Activated T-cell treated with anti-CD3 and anti-CD28 coated beads, Interleukin-2, amount 50 U/mL, for 72 hours (primary cell): ENCODE results near the gene FAM171A1. TPM values are rescaled to one million over a fixed set of nuclear protein-coding genes. Genes with fewer than 3 reads are reported as not detected.

Source experiments
- ATAC-seq, 2 donors: fragments of 150-1000 bp; cut with Tn5 transposase; replicated peaks in 1 of 2; 2 replicates each; pipeline ENCODE4 v1.10.0; 2021; ENCODE audit warnings: moderate library complexity in 2 of 2, mild to moderate bottlenecking in 1 of 2
- DNase-seq, 2 donors: peaks; one replicate each; pipeline ENCODE4 v3.0.0; 2021 to 2022; ENCODE audit warnings: mixed read lengths in 1 of 2
- H3K27ac Mint-ChIP-seq: one replicate; pipeline ENCODE4 v1.8.0; 2022; ENCODE audit warnings: mild to moderate bottlenecking, moderate library complexity, mixed read lengths
- H3K27me3 Mint-ChIP-seq: one replicate; pipeline ENCODE4 v1.8.0; 2022; ENCODE audit warnings: low read depth, mixed read lengths
- H3K36me3 Mint-ChIP-seq, 2 donors: one replicate each; pipeline ENCODE4 v1.8.0; 2022; ENCODE audit warnings: mixed read lengths in 2 of 2, mild to moderate bottlenecking in 1 of 2; ENCODE audit not compliant: insufficient read depth in 2 of 2
- H3K4me1 Mint-ChIP-seq: one replicate; pipeline ENCODE4 v1.8.0; 2022; ENCODE audit warnings: low read depth, mixed read lengths
- H3K4me3 Mint-ChIP-seq, 2 donors: one replicate each; pipeline ENCODE4 v1.8.0; 2022; ENCODE audit warnings: mild to moderate bottlenecking in 2 of 2, mixed read lengths in 2 of 2, moderate library complexity in 2 of 2
- H3K9me3 Mint-ChIP-seq, 2 donors: one replicate each; pipeline ENCODE4 v1.8.0; 2022; ENCODE audit warnings: mixed read lengths in 2 of 2
- total RNA-seq, 2 donors: library from RNA; stranded (reverse); gene quantifications; one replicate each; pipeline ENCODE4 v1.2.3, GENCODE V29; 2022

FAM171A1 gene
- total RNA-seq, 2 donors from 2014 or later = 4.2 to 6.2 TPM

DNA sequence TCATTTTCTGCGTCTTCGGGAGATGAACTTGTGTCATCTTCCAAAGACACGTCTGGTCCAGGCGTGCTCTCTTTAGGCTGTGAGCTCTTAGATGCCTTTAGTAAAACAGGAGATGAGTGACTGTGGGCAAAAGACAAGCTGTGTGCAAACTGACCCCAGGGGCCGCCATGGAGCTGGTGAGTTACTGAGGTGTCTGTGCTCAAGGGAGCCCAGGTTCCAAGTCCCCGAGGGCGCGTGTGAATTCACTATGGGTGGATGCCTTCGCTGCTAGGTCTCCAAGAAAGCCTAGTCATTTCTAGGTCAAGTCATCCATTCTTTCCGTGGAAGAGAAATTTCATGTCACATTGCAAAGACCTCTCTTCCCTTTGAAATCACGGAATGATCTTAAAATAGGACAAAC lies 118.7 kb downstream of the FAM171A1 start:
- Mint-ChIP-seq H3K4me3 (no peak overlapping the region), H3K36me3 (peaks cover 0 to 2% of the 10 kb centered on the region in 2 donors), H3K27ac (no peak overlapping the region), H3K9me3 (no peaks in the 10 kb centered on the region), H3K27me3 (no peaks in the 10 kb centered on the region), H3K4me1 (peaks cover 24% of the 10 kb centered on the region)
- no peak for DNase-seq
- no peak for ATAC-seq

DNA sequence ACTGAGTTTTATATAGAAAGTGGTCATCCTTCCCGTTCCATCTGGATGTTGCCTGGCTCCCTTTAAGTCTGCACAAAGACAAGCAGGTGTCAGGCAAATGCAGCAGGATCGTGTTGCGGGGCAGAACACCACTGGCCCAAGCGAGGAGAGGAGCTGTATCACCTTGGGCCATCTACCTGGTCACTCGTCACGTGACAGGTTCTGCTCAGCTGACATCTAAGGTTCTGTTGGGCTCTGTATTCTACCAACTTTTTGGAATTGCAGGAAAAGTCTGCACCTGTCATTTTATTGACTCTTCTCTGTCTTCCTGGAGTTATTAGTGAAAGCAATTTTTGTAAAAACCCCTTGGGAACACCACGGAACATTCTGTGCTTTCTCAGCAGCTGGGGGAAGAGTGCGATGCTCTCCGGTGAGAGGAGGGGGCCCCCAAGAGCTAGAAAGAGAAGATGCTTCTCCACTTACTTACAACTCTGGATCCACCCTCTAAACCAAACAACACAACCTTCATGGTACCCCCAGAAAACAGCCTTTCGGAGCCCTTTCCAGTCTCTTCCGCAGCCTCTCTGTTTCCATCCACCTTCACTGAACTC lies 119.2 kb downstream of the FAM171A1 start:
- H3K4me3 Mint-ChIP-seq = no peak overlapping the region
- no peaks in the 10 kb centered on the region for H3K27me3 Mint-ChIP-seq
- no peak for ATAC-seq
- DNase-seq = no peak
- no peak overlapping the region for H3K27ac Mint-ChIP-seq
- peaks cover 0 to 2% of the 10 kb centered on the region in 2 donors for H3K36me3 Mint-ChIP-seq
- no peaks in the 10 kb centered on the region for H3K9me3 Mint-ChIP-seq
- peaks cover 24% of the 10 kb centered on the region for H3K4me1 Mint-ChIP-seq

DNA sequence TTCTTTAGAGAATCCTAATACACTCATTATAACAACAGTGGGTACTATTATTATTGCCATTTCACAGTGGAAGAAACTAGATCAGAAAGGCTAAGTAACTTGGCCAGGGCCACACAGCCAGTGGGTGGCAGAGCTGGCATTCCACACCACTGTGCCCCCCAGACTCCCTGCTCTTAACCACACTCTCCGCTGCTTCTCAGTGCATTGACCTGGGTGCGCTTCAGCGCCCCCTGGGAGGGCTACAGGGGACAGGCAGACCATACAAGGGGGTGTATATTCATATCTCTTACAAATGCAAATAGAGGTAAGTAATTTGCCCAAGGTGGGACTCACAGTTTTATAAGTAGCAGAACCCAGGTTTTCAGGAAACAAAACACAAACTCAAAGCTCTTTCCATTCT lies 125.6 kb downstream of the FAM171A1 start:
- Mint-ChIP-seq H3K27me3 (no peaks in the 10 kb centered on the region), H3K4me3 (no peak overlapping the region), H3K27ac (peak overlapping the region; percentile 55), H3K9me3 (no peaks in the 10 kb centered on the region), H3K36me3 (peaks cover 0 to 2% of the 10 kb centered on the region in 2 donors), H3K4me1 (peaks cover 12% of the 10 kb centered on the region)
- ATAC-seq = peak in 1 of 2 donors; percentile 50
- DNase-seq = peak in 1 of 2 donors; percentile 22

DNA sequence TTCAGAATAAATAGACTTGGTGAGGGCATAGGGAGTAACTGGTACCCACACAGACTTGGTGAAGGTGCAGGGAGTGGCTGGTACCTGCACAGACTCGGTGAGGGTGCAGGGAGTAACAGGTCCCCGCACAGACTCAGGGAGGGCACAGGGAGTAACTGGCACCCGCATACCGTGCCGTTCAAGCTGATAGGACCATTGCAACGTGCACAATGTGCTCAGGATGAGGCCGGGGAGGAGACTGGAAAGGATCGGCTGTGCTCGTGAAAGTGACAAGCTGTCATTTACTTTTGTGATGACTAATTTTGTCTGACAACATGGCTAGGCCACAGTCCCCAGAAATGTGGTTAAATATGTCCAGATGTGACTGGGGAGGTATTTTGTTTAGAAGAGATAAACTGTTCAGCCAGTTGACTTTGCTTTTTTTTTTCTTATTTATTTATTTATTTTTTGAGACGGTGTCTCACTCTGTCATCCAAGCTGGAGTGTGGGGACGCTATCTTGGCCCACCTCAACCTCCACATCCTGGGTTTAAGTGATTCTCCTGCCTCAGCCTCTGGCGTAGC lies 126.4 kb downstream of the FAM171A1 start:
- Mint-ChIP-seq H3K9me3 (no peaks in the 10 kb centered on the region), H3K27ac (no peak overlapping the region), H3K4me1 (peaks cover 12% of the 10 kb centered on the region), H3K36me3 (peaks cover 0 to 2% of the 10 kb centered on the region in 2 donors), H3K4me3 (no peak overlapping the region), H3K27me3 (no peaks in the 10 kb centered on the region)
- ATAC-seq = peak; percentile 72 to 83
- DNase-seq = peak; percentile 9 to 17

DNA sequence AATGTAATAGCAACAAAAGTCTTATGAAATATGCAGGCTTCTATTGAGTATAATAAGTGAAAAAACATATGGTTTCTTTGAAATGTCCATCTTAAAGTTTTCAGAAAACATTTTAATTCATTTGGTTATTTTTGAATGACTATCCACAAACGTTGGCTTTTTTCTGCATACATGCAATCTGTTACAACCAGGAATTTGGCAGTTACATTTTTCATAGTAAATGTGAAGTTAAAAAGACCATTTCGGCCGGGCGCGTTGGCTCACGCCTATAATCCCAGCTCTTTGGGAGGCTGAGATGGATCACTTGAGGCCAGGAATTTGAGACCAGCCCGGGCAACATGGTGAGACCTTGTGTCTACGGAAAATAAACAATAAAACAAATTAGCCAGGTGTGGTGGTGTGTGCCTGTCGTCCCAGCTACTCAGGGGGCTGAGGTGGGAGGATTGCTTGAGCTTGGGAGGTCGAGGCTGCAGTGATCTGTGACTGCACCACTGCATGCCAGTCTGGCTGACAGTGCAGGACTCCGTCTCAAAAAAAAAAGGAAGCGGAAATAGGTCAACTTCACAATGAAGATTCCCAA lies 128.7 kb downstream of the FAM171A1 start:
- no peak for DNase-seq
- peaks cover 12% of the 10 kb centered on the region for H3K4me1 Mint-ChIP-seq

DNA sequence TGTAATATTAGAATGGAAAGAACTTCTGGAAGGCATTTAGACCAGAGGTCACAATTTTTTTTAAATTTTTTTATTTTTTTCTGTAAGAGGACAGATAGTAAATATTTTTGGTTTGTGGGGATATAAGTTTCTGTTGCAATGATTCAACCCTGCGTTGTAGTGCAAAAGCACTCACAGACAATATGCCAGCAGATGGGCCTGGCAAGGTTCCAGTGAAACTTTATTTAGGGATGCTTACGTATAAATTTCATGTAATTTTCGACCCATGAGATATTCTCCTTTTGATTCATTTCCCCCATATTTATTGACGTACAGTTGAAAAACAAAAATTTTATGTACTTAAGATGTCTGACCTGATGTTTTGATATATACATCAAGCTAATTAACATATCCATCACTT lies 129.8 kb downstream of the FAM171A1 start:
- H3K27me3 Mint-ChIP-seq = no peaks in the 10 kb centered on the region
- no peak for DNase-seq
- no peaks in the 10 kb centered on the region for H3K36me3 Mint-ChIP-seq
- H3K9me3 Mint-ChIP-seq = no peaks in the 10 kb centered on the region
- H3K27ac Mint-ChIP-seq = no peak overlapping the region
- peaks cover 16% of the 10 kb centered on the region for H3K4me1 Mint-ChIP-seq
- no peak overlapping the region for H3K4me3 Mint-ChIP-seq
- ATAC-seq = no peak

More for the DNA sequence above, 128.7 kb downstream of the FAM171A1 start:
- no peak overlapping the region for H3K27ac Mint-ChIP-seq
- no peaks in the 10 kb centered on the region for H3K9me3 Mint-ChIP-seq
- H3K4me3 Mint-ChIP-seq = no peak overlapping the region
- H3K36me3 Mint-ChIP-seq = no peaks in the 10 kb centered on the region
- H3K27me3 Mint-ChIP-seq = no peaks in the 10 kb centered on the region
- ATAC-seq = no peak

DNA sequence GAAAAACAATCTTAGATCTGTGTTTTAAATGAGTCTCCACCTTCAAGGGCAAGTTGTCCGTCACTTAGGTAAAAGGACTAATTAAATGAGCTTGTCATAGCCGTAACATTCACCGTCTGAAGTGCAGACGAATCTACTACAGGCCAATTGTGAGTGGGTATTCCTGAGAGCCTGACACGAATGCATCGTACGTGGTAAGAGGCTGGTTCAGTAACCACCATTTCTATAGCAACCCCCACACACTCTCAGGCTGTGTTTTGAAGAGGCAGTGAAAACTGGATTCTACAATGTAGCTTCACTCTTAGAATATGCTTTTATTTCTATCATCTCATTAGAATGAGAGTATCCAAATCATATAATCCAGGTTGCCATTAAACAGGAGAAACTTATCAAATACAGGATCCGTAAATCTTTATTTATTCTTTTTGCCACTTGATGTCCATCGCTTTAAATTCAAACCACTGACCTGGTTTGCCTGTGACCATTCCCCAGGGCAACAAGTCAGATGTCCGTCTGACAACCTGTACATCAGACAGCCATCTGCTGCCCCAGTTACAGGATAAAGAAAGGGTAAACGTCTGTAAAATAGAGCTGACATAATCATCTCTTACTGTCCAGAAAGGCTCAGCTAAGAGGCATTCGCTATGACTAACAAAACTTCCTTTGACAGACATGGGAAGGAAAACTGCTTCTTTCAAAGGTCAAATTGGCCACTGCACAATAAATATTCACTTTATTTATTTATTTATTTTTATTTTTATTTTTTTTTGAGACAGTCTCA lies 132.3 kb downstream of the FAM171A1 start:
- H3K4me1 Mint-ChIP-seq = peaks cover 4% of the 10 kb centered on the region
- H3K4me3 Mint-ChIP-seq = peak overlapping the region in 1 of 2 donors; percentile 41
- no peak overlapping the region for H3K27ac Mint-ChIP-seq
- peak; percentile 80 to 83 for ATAC-seq
- no peaks in the 10 kb centered on the region for H3K9me3 Mint-ChIP-seq
- no peaks in the 10 kb centered on the region for H3K36me3 Mint-ChIP-seq
- H3K27me3 Mint-ChIP-seq = no peaks in the 10 kb centered on the region
- DNase-seq = peak; percentile 12 to 20

DNA sequence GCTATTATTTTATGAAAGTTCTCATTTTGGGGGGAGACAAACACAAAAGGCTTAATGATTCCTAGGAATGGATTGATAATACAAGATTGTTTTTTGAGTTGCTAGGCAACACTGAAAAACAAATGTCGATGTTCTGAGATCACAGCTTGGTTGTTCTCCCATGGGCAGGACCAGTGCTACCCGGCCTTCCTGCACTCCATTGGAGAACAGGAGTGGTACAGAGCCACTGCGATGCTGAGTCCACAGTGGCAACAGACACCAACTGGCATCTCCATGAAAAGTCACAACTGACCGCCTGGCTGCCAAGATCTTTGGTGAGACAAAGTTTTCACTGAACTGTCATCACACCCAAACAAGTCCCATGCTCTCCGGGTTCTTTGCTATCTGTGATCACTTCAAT lies 133.7 kb downstream of the FAM171A1 start:
- Mint-ChIP-seq H3K4me3 (no peak overlapping the region), H3K36me3 (no peaks in the 10 kb centered on the region), H3K4me1 (peaks cover 4% of the 10 kb centered on the region), H3K27ac (no peak overlapping the region), H3K9me3 (no peaks in the 10 kb centered on the region), H3K27me3 (no peaks in the 10 kb centered on the region)
- DNase-seq (no peak), ATAC-seq (no peak)

DNA sequence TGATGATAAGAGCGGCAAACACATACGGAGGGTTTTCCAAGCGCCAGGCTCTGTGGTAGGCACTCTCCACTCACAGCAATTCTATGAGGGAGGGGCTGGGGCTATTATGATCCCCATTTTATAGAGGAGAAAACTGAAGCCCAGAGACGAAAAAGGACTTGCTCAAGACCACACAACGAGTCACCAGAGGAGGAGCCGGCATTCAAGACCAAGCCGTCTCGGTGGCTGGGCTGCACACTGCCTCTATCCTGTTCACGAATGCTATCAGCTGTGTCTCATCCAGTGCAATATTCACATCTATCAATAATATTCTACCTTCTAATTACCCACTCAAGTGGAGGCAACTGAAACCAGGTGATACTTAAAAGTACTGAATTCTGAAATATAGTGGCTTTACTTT lies 134.7 kb downstream of the FAM171A1 start:
- no peaks in the 10 kb centered on the region for H3K36me3 Mint-ChIP-seq
- ATAC-seq = no peak
- no peaks in the 10 kb centered on the region for H3K27me3 Mint-ChIP-seq
- H3K4me1 Mint-ChIP-seq = peaks cover 4% of the 10 kb centered on the region
- no peak overlapping the region for H3K27ac Mint-ChIP-seq
- no peaks in the 10 kb centered on the region for H3K9me3 Mint-ChIP-seq
- no peak overlapping the region for H3K4me3 Mint-ChIP-seq
- DNase-seq = no peak

DNA sequence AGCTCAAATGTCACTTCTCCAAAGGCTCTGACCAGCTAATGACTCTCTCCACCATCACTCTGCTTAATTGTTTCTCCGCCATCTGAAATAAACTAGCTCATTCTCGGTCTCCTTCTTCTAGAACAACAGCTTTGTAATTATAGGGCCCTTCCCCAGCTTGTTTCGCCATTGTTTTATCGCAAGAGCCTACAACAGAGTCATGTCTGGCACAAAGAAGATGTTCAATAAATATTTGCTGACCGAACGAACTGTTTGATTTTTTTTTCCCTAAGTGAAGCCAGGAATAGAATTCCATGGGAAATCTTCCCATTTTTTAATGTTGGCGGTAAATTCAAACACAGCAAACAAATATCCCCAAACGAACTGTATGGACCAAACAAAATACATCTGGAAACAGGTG lies 138.8 kb downstream of the FAM171A1 start:
- Mint-ChIP-seq H3K4me3 (no peak overlapping the region), H3K36me3 (peaks cover 0 to 2% of the 10 kb centered on the region in 2 donors), H3K27ac (no peak overlapping the region), H3K9me3 (peaks cover 5 to 7% of the 10 kb centered on the region in 2 donors), H3K27me3 (no peaks in the 10 kb centered on the region), H3K4me1 (peaks cover 4% of the 10 kb centered on the region)
- ATAC-seq (no peak), DNase-seq (no peak)

DNA sequence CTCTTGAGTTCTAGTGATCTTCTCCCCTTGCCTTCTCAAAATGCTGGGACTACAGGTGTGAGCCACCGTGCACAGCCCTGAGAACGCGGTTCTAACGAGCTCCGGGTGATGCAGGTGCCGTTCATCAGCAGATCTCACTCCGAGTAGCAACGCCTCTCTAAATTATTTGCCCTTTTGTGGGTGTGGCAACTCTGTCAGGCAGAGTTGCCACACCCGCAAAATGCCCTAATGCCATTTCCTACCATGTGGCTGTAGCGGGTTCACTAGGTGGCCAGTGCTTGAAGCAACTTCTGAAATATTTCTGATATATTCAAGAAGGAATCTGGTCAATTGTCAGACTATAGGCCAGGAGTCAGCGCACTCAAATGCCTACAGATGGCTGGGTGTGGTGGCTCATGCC lies 139.7 kb downstream of the FAM171A1 start:
- Mint-ChIP-seq H3K27me3 (no peaks in the 10 kb centered on the region), H3K27ac (no peak overlapping the region), H3K9me3 (peaks cover 5 to 7% of the 10 kb centered on the region in 2 donors), H3K4me1 (no peaks in the 10 kb centered on the region), H3K36me3 (peaks cover 0 to 2% of the 10 kb centered on the region in 2 donors), H3K4me3 (no peak overlapping the region)
- no peak for DNase-seq
- ATAC-seq = no peak

DNA sequence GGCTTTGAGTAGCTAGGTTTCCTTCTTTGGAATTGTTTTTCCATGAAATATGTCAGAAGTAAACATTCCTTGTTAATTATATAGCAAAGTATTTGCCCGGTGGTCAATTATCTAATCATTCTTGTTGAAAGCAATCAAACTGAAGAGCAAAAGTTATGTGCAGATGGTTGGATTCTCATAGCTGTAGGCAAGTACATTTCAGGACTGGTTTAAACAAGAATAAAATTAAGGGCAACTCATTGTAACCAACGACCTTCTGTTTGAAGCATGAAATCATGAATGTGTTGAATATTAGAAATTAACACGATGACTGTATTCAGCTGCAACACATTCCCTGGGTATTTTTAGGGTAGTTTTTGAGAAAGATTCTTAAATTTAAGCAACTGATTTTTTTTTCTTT lies 140.8 kb downstream of the FAM171A1 start:
- Mint-ChIP-seq H3K27ac (no peak overlapping the region), H3K9me3 (peaks cover 5 to 9% of the 10 kb centered on the region in 2 donors), H3K36me3 (peaks cover 0 to 2% of the 10 kb centered on the region in 2 donors), H3K4me3 (no peak overlapping the region), H3K27me3 (no peaks in the 10 kb centered on the region), H3K4me1 (no peaks in the 10 kb centered on the region)
- no peak for DNase-seq
- ATAC-seq = no peak

DNA sequence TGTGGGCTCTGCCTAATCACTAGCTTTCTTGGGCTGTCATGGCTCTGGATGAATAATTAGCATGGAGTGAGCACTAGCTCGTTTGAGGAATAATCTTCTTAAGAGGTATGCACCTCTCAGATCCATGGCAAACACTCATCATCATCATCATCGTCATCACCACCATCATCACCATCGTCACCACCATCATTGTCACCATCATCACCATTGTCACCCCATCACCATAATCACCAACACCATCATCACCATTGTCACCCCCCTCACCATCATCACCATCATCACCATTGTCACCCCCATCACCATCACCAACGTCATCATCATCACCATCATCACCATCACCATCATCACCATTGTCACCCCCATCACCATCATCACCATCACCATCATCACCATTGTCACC lies 141.8 kb downstream of the FAM171A1 start:
- H3K27me3 Mint-ChIP-seq = no peaks in the 10 kb centered on the region
- H3K9me3 Mint-ChIP-seq = peaks cover 9 to 14% of the 10 kb centered on the region in 2 donors
- H3K4me3 Mint-ChIP-seq = no peak overlapping the region
- no peak for ATAC-seq
- no peaks in the 10 kb centered on the region for H3K4me1 Mint-ChIP-seq
- H3K27ac Mint-ChIP-seq = no peak overlapping the region
- H3K36me3 Mint-ChIP-seq = peaks cover 5 to 6% of the 10 kb centered on the region in 2 donors
- no peak for DNase-seq
